ENCODE measurements around the gene MAP2K5.

Gene MAP2K5

DNA sequence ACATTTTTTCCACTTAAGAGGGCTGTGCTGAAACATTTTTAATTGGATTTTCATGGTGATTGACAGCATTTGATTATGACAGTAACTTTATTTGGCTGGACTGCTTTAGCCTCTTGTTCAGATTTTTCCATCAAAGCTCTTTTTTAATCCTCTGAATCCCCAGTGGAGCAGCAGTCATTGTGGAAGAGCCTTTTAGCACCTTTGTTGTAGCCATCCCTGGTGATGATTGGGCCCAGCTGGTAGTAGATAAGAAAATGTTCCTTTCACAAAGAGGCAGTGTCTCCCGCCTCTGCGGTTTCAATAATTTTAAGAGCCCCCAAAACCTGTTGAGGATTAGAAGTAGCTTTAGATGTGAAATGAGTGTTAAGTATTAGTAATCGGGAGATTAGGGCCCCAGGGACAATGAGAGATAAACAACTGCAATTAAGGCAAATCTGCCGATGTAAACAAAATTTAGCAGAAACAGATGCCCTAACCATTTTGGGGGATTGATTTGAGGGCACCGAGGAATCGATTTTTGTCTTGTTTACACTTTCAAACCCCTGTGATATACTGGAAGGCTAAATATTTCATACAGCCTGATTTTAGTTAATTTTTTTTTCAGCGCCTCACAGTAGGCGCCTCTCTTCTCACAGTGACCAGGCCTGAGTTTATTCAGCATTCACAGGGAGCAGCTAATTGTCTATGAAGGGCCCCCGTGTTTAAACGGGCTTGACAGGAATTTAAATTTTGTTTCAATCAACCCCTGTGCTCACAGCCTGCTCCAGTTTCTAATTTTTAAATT lies 239.6 kb downstream of the MAP2K5 start:
- H3K4me3 ChIP-seq (ENCODE audit: low read depth, low read length): no peak overlapping the region
- TF ChIP-seq ZNF214 (tag by site-specific recombination; IDR thresholded peaks at IDR 0.05; ENCODE audit: borderline replicate concordance) (no peak), ZSCAN16 (tag by site-specific recombination; IDR thresholded peaks at IDR 0.05) (no peak), ZNF600 (tag by site-specific recombination; IDR thresholded peaks at IDR 0.05) (no peak), ZFP69B (tag by site-specific recombination; IDR thresholded peaks at IDR 0.05) (no peak), ZNF146 (tag by site-specific recombination; IDR thresholded peaks at IDR 0.05) (no peak), TCF7L2 (IDR thresholded peaks at IDR 0.05; ENCODE audit: borderline replicate concordance, low read depth, low read length) (0 out of 2 replicates have a peak, but pooled peaks have one; percentile 18), SCRT1 (tag by site-specific recombination; IDR thresholded peaks at IDR 0.05; ENCODE audit: borderline replicate concordance) (no peak), ZNF133 (tag by site-specific recombination; IDR thresholded peaks at IDR 0.05) (no peak), ZFHX2 (tag by site-specific recombination; conservative IDR thresholded peaks at IDR 0.05) (no peak), SCRT2 (tag by site-specific recombination; IDR thresholded peaks at IDR 0.05) (0 out of 2 replicates have a peak, but pooled peaks have one; percentile 25), ZNF112 (tag by site-specific recombination; IDR thresholded peaks at IDR 0.05) (no peak), ZNF248 (tag by site-specific recombination; IDR thresholded peaks at IDR 0.05) (no peak), ZNF639 (tag by site-specific recombination; IDR thresholded peaks at IDR 0.05) (no peak), SP7 (tag by site-specific recombination; IDR thresholded peaks at IDR 0.05) (no peak), ZBTB8A (tag by site-specific recombination; IDR thresholded peaks at IDR 0.05) (no peak), REPIN1 (tag by site-specific recombination; IDR thresholded peaks at IDR 0.05; ENCODE audit: low read depth) (no peak), ZNF785 (tag by site-specific recombination; IDR thresholded peaks at IDR 0.05) (no peak), ZNF155 (tag by site-specific recombination; IDR thresholded peaks at IDR 0.05) (no peak), HOXD13 (CRISPR knock-in tag; IDR thresholded peaks at IDR 0.05; ENCODE audit: borderline replicate concordance) (no peak), ZNF19 (tag by site-specific recombination; IDR thresholded peaks at IDR 0.05; ENCODE audit: low read depth) (no peak), ZNF16 (tag by site-specific recombination; IDR thresholded peaks at IDR 0.05; ENCODE audit: low read depth) (no peak), OSR2 (tag by site-specific recombination; IDR thresholded peaks at IDR 0.05) (0 out of 2 replicates have a peak, but pooled peaks have one; percentile 5), ZBTB48 (tag by site-specific recombination; IDR thresholded peaks at IDR 0.05) (no peak)
- TF ChIP-seq, protein P1, sequence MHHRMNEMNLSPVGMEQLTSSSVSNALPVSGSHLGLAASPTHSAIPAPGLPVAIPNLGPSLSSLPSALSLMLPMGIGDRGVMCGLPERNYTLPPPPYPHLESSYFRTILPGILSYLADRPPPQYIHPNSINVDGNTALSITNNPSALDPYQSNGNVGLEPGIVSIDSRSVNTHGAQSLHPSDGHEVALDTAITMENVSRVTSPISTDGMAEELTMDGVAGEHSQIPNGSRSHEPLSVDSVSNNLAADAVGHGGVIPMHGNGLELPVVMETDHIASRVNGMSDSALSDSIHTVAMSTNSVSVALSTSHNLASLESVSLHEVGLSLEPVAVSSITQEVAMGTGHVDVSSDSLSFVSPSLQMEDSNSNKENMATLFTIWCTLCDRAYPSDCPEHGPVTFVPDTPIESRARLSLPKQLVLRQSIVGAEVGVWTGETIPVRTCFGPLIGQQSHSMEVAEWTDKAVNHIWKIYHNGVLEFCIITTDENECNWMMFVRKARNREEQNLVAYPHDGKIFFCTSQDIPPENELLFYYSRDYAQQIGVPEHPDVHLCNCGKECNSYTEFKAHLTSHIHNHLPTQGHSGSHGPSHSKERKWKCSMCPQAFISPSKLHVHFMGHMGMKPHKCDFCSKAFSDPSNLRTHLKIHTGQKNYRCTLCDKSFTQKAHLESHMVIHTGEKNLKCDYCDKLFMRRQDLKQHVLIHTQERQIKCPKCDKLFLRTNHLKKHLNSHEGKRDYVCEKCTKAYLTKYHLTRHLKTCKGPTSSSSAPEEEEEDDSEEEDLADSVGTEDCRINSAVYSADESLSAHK (tag by site-specific recombination; IDR thresholded peaks at IDR 0.05): peak; percentile 50
- TF ChIP-seq, protein P2, sequence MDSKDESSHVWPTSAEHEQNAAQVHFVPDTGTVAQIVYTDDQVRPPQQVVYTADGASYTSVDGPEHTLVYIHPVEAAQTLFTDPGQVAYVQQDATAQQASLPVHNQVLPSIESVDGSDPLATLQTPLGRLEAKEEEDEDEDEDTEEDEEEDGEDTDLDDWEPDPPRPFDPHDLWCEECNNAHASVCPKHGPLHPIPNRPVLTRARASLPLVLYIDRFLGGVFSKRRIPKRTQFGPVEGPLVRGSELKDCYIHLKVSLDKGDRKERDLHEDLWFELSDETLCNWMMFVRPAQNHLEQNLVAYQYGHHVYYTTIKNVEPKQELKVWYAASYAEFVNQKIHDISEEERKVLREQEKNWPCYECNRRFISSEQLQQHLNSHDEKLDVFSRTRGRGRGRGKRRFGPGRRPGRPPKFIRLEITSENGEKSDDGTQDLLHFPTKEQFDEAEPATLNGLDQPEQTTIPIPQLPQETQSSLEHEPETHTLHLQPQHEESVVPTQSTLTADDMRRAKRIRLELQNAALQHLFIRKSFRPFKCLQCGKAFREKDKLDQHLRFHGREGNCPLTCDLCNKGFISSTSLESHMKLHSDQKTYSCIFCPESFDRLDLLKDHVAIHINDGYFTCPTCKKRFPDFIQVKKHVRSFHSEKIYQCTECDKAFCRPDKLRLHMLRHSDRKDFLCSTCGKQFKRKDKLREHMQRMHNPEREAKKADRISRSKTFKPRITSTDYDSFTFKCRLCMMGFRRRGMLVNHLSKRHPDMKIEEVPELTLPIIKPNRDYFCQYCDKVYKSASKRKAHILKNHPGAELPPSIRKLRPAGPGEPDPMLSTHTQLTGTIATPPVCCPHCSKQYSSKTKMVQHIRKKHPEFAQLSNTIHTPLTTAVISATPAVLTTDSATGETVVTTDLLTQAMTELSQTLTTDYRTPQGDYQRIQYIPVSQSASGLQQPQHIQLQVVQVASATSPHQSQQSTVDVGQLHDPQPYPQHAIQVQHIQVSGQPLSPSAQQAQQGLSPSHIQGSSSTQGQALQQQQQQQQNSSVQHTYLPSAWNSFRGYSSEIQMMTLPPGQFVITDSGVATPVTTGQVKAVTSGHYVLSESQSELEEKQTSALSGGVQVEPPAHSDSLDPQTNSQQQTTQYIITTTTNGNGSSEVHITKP (tag by site-specific recombination; IDR thresholded peaks at IDR 0.05): no peak
- TF ChIP-seq, protein P3, sequence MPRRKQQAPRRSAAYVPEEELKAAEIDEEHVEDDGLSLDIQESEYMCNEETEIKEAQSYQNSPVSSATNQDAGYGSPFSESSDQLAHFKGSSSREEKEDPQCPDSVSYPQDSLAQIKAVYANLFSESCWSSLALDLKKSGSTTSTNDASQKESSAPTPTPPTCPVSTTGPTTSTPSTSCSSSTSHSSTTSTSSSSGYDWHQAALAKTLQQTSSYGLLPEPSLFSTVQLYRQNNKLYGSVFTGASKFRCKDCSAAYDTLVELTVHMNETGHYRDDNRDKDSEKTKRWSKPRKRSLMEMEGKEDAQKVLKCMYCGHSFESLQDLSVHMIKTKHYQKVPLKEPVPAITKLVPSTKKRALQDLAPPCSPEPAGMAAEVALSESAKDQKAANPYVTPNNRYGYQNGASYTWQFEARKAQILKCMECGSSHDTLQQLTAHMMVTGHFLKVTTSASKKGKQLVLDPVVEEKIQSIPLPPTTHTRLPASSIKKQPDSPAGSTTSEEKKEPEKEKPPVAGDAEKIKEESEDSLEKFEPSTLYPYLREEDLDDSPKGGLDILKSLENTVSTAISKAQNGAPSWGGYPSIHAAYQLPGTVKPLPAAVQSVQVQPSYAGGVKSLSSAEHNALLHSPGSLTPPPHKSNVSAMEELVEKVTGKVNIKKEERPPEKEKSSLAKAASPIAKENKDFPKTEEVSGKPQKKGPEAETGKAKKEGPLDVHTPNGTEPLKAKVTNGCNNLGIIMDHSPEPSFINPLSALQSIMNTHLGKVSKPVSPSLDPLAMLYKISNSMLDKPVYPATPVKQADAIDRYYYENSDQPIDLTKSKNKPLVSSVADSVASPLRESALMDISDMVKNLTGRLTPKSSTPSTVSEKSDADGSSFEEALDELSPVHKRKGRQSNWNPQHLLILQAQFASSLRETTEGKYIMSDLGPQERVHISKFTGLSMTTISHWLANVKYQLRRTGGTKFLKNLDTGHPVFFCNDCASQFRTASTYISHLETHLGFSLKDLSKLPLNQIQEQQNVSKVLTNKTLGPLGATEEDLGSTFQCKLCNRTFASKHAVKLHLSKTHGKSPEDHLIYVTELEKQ (tag by site-specific recombination; IDR thresholded peaks at IDR 0.05; ENCODE audit: borderline replicate concordance): no peak

More for the DNA sequence above, 239.6 kb downstream of the MAP2K5 start:
- peaks cover 39% of the 10 kb centered on the region for H3K4me1 ChIP-seq (ENCODE audit: control insufficient read depth, insufficient read depth, low read length)
- no peak overlapping the region for H3K27ac ChIP-seq (ENCODE audit: extremely low read depth, low read depth, low read length)
- H3K9me3 ChIP-seq (ENCODE audit: control insufficient read depth, insufficient read depth, low read depth, low read length): no peaks in the 10 kb centered on the region
- POLR2A ChIA-PET: no interaction called here
- no peaks in the 10 kb centered on the region for H3K36me3 ChIP-seq (ENCODE audit: control insufficient read depth in 2 of 2, insufficient read depth in 1 of 2, low read length in 2 of 2)
- CTCF ChIA-PET: no interaction called here
